Activated gamma-delta T cell treated with Interleukin-2 at 50 U/mL for 16 hours (primary cell): ENCODE measurements around the gene KLHL29.

Experiments used
- DNase-seq: peaks from one replicate; pipeline ENCODE4 v3.0.0-alpha.2; 2020

The KLHL29 gene

GRCh38 chr2:23645230-23645808, 260.3 kb downstream of the KLHL29 start:
- DNase-seq = no peak

DNA sequence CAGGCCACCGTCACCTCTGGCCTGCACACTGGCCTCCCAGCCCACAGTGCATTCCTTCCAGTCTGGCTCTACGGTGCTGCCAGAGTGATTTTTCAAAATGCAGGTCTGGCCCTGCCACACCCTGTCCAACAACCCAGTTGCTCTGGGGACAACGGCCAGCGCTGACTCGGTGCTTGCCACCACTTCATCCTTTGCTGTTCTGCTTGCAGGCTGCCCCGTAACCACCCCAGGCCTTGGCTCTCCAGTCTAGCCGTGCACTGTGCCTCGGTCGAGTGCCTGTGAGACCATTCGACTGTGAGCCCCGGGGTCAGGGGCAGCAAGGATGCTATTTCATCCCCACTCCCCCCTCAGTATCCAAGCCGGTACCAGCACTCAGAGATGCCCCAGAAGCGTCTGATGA, 262.6 kb downstream of the KLHL29 start:
- DNase-seq = no peak

GRCh38 chr2:23649303-23649702, 264.3 kb downstream of the KLHL29 start:
- no peak for DNase-seq

DNA sequence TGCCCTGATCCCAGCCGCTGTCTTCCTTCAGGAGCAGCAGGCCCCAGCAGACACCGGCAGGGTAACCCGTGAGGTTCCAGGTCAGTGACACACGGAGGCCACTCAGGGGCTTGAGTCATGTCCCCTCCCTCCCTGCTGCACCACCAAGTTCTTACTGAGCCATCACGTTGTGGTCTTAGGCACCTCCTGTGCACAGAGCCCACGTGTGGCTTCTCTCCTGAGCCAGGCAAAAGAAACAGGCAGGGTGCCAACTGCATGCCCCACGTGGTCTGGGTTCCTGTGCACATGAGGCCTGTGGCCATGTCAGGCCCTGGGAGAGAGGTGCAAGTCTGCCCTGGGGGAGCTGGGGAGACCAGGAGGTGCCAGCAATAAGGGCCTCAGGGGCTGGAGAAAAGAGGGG, 264.8 kb downstream of the KLHL29 start:
- no peak for DNase-seq

GRCh38 chr2:23651187-23652080, 266.5 kb downstream of the KLHL29 start:
- DNase-seq = no peak

GRCh38 chr2:23653326-23653725, 268.3 kb downstream of the KLHL29 start:
- DNase-seq = no peak

- DNase-seq = no peak
Observed at GRCh38 chr2:23654756-23655155, 269.8 kb downstream of the KLHL29 start.

DNA sequence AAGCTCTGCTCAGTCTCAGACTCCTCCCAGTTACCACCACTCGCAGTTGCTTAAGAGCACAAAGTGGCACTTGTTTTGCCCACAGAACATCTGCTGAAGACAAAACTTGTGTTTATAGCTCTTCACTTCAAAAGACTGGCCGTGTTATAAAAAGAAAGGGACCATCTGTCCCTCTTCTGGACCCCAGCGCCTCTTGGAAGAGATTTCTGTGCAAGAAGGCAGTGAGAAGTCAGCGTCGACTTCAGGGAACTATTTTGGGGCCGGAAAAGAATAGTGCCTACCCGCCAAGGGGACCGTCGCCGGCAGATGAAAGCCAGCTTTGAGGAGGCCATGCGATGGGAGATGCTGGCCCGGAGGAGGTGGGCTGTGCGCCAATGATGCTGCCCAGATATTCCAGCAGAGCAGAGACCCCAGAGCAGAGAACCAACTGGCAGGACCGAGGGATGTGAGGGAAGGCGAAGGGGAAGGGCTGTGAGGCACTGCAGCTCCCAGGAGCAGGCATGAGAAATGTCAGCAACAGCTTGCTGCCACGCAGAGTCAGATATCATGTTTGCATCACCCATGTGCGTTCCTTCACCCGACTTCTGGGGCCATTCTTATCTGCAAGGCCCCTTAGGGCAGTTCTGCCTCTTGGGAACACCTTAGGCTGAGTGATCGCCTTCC, 271.1 kb downstream of the KLHL29 start:
- DNase-seq = no peak

- DNase-seq = no peak
Observed at GRCh38 chr2:23656597-23656973, 271.6 kb downstream of the KLHL29 start.

GRCh38 chr2:23657371-23657770, 272.4 kb downstream of the KLHL29 start:
- no peak for DNase-seq

DNA sequence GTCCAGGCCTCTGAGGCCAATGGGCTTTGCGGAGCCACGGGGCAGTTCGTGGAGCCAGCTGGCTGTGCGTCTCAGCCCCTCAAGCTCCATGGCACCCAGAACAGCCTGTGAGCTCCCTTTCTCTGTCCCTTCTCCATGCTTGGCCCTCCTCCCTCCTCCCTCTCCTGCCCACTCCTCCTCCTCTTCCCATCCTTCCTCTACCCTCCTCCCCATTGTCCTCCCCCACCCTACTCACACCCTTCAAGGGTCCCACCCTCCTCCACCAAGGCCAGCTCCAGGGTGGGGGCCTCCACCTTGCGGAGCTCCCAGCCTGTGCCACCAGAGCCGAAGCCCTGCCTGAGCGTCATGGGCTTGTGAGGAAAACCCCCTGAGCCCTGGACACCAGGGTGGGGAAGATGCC, 273.0 kb downstream of the KLHL29 start:
- DNase-seq = no peak

DNA sequence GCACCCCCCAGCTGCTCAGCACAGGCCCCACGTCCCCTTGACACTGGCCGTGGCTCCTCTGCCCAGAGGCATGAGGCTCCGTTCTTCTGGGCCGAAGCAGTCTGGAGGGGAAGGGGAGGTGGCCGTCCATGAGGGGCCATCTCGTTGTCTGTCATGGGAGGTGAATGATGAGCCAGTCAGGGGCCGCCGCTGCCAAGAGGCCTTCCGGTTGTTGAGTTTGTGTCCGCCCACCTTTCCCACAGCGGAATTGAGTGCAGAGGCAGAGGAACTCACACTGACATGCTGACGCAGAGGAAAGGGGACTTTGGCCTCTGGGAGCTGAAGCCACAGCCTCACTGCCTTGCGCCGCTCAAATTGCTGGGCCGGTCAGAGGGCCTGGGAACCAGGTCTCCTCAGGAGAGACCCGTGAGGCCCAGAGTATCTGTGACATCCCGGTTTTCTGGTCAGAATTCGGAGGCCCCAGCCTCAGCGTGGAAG, 273.5 kb downstream of the KLHL29 start:
- DNase-seq = no peak

DNA sequence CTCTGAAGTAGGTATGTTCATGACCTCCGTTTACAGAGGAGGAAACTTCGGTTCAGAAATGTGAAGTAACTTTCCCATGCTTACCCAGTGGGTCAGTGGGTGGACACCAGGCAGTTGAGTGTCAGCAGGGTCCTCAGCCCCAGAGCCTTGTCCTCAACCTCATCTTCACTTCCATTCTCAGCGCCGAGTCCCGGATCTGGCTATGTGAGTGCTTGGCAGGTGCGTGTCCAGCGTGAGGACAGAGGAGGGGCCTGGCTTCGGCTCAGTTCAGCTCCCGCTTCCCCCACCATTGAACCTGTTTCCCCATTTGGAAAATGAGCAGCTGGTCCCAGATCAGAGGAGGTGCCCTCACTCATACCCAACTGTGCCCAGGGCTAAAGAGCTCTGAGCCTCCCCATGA, 274.3 kb downstream of the KLHL29 start:
- DNase-seq = no peak

GRCh38 chr2:23659773-23660172, 274.8 kb downstream of the KLHL29 start:
- DNase-seq = no peak

DNA sequence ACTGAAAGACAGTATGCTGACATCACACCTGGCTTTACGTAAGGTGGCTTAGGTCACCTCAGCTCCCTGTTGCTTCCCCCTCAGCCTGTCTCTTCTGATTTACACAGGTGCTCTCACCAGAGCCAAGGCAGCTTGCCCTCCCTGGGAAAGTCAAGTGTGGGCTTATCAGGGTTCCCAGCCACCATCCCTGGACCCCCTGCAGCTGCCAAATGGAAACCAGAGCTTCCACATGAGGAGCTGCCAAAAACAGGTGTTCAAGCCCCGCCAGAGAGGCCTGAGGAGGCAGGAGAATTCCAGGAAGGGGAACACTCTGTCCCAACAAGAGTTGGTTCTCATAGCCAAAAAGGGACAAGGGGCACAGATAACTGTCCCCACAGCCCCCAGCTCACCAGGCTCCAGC, 275.3 kb downstream of the KLHL29 start:
- DNase-seq = no peak

DNA sequence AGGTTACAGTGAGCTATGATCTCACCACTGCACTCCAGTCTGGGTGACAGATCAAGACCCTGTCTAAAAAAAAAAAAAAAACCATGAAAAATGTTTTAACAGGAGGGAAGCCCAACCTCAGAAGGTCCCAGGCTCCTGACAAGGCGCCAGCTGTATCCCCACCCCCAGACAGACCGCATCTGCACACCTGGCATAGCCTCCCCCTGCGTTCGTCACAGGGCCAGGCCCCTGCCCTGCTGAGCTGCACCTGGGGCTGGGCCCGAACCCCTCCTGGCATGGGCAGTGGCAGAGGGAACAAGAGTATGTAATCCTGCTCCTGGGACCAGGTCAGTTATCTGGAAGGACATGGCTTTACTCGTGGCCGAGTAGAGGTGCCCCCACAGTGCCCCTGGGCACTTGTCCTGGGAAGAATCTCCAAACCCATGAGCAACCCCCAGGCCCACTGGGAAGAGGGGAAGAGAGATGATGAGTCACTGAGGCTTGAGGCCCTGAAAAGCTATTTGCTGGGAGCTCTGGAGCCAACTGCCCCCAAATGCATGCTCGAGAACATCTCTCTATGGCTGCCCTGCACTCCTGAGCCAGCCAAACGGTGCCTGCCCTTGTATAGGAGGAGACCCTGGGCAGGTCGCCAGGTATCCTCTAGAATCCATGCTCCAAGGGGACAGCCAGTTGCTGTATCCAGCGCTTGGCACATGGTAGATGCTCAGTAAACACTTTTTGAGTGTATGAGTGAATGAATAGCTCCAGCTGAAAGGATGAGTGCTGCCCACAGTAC, 276.5 kb downstream of the KLHL29 start:
- no peak for DNase-seq

DNA sequence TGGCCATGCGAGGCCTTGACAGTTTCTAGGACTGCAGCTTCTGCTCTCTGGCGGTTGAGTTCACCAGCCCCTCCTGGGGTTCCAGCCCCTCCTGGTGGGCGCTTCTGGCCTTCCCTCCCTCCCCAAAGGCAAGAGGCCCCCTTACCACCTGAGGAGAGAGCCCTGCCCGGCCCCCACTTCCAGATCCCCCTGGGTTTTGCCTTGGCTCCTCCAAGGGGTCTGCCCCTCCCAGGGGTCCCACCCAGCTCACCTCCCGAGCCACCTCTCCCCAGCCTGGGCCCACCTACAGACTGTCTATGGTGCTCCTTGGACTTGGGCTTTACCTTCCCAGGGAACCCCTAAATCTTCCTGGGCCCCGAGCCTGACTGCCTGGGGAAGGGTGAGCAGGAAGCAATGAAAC, 277.5 kb downstream of the KLHL29 start:
- DNase-seq = no peak

DNA sequence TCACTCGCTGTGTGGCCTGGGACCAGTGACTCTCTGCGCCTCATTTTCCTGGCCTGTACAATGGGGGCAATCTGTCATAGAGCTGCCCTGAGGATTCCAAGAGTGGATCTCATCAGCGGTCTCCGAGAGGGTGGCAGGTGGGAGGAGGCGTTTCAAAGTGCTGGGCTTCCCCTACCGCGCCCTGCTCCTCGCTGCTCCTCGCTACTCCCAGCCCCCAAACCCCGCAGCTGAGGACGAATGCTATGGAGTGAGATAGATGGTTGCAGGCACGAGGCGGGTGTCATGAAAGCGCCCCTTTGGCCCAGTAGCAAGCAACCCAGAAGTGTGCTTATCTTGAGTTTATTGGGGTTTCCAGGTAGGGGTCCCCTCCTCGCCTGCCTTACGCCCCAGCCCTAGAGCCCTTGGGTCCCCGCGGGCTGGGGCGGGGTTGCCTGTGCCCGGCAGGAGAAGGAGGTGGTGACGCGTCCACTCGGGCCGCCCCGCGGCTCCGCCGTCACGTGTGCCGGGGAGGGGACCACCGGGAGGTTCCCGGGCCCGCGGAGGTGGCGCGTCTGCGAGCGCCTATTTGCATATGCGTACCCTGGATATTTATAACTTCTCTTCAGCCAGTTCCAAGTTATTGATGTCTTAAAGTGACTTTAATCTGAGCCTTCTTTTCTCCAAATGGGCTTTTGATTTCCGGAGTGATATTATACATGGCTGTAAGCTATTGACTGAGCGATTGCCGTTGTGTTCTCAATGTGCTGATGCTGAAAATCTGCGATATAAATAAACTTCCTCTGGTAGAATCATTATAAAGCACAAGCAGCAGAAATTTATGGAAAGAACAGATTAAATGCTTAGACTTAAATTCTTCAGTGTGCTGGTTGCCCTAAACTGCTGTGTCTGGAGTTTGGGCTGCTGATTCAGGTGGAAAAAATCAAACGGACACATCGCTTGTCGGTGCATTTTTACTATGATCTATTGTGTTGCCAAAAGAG, 278.3 kb downstream of the KLHL29 start:
- DNase-seq = no peak

DNA sequence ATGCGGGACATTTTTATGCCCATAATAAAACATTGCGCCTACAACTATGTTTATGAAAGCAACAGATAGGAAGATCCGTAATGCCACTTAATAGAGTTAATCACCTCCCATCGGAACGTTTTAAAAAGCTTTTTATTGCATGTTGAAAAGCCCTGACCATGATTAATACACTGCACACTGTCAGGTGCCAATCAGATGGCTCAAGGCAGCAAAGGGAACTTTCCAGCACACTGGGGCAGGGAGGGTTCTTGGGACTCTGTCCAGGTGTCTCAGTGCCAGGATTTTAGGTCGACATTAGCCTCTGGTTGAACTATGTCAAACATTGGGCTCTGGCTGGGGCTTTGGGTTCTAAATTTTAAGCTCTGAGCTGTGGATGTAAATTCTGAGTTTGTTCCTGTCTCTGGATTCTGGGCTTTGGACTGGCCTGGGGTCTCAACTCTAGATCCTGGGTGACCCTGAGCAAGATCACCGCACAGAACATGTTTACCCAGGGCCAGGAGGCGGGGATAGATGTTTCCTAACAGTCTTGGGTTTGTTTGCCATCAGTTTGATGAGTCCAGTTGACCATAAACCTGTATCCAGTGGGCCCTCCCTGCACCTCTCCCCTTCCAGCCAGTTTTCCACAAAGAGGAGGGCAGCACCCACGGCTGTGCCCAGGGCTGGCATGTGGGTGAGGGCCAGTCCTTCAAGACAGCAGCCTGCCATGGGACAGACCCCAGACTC, 279.2 kb downstream of the KLHL29 start:
- no peak for DNase-seq

- no peak for DNase-seq
Observed at GRCh38 chr2:23666241-23666979, 281.4 kb downstream of the KLHL29 start.

DNA sequence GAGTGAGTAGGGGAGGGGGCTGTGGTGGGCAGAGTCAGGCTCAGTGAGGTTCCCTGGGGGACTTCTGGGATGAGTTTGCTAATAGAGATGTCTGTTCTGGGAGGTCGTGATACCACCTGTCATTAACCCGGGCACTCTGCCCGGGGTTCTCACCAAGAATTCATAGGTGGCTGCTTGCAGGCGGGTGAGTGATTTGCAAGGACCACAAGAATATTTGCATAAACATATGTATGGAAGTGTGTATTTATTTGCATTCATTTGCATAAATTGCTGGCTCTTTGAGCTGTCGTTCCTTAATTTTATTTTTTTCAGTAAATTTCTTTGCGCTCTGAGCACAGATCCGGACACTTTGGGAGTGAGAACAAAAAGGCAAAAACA, 282.0 kb downstream of the KLHL29 start:
- DNase-seq = no peak
